ENCODE measurements around the gene TADA2B.

TADA2B gene

GRCh38 chr4:7049295-7049694 lies 6.1 kb downstream of the TADA2B start:
- no peak overlapping the region for H3K4me2 ChIP-seq (ENCODE audit: low read length, poor library complexity, severe bottlenecking)
- peaks cover 50% of the 10 kb centered on the region for H3K79me1 ChIP-seq (replicated peaks; ENCODE audit: low read length, poor library complexity, severe bottlenecking)
- no peak overlapping the region for H3K23ac ChIP-seq (ENCODE audit: low read length in 2 of 2)
- H2BK12ac ChIP-seq (ENCODE audit: low read length in 2 of 2): no peak overlapping the region
- no peak overlapping the region for H3K27ac ChIP-seq (ENCODE audit: low read length, poor library complexity, severe bottlenecking)
- peaks cover 50% of the 10 kb centered on the region for H3K4me1 ChIP-seq (ENCODE audit: control insufficient read depth, insufficient read depth, low read depth, low read length)
- no peak overlapping the region for H3K14ac ChIP-seq (ENCODE audit: low read length in 2 of 2)
- H3K9me3 ChIP-seq (ENCODE audit: control insufficient read depth, low read length): no peaks in the 10 kb centered on the region
- no peak overlapping the region for H3K9ac ChIP-seq (ENCODE audit: low read length)
- H2BK120ac ChIP-seq (ENCODE audit: low read depth, low read length): no peak overlapping the region
- H3K4ac ChIP-seq (ENCODE audit: low read depth in 1 of 2, low read length in 2 of 2): no peak overlapping the region
- no peak overlapping the region for H3K18ac ChIP-seq (ENCODE audit: low read depth in 1 of 2, low read length in 2 of 2)
- H3K27me3 ChIP-seq (ENCODE audit: control insufficient read depth in 1 of 2, insufficient read depth in 1 of 2, low read length in 2 of 2): no peaks in the 10 kb centered on the region
- DNase-seq: no peak
- no peak overlapping the region for H2BK5ac ChIP-seq (ENCODE audit: low read depth, low read length, poor library complexity, severe bottlenecking)
- H3K36me3 ChIP-seq (ENCODE audit: control insufficient read depth in 1 of 2, insufficient read depth in 2 of 2, low read depth in 1 of 2, low read length in 2 of 2): peaks cover 7 to 58% of the 10 kb centered on the region in 2 experiments
- WGBS: 95% methylated on average over 4 of the region's 4 CpGs
- no peak overlapping the region for H4K91ac ChIP-seq (ENCODE audit: low read length)
- no peak overlapping the region for H4K8ac ChIP-seq (ENCODE audit: low read length)
- H2AK5ac ChIP-seq (ENCODE audit: low read length, severe bottlenecking): no peak overlapping the region
- no peak overlapping the region for H2AFZ ChIP-seq (ENCODE audit: low read depth, low read length)
- H2BK15ac ChIP-seq (ENCODE audit: low read depth, poor library complexity, severe bottlenecking): no peak overlapping the region
- H3K4me3 ChIP-seq (ENCODE audit: insufficient read depth in 1 of 2, low read depth in 1 of 2, low read length in 2 of 2): no peak overlapping the region

DNA sequence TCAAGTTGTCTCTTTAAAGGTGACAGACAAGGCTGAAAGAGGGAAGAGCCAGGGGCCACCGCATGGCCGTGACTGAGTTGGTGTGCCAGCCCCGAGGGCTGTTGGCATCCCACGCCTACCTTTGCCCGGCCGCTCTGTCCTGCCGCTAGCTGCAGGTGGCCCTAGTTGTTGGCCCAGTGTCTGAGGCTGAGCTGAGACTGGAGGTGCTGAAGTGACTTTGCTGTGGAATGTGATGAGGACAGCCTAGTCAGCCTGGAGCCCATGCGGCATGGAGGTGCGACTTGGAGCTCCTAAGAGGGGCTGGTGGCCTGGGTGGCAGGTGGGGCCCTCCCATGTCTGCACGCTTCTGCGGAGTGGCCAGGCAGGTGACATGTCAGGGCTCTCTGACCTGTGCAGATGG lies 6.6 kb downstream of the TADA2B start:
- no peak overlapping the region for H3K18ac ChIP-seq (ENCODE audit: low read depth in 1 of 2, low read length in 2 of 2)
- H3K23ac ChIP-seq (ENCODE audit: low read length in 2 of 2): no peak overlapping the region
- no peak overlapping the region for H2BK120ac ChIP-seq (ENCODE audit: low read depth, low read length)
- H3K9ac ChIP-seq (ENCODE audit: low read length): no peak overlapping the region
- H3K79me1 ChIP-seq (replicated peaks; ENCODE audit: low read length, poor library complexity, severe bottlenecking): peaks cover 54% of the 10 kb centered on the region
- no peak overlapping the region for H3K4me2 ChIP-seq (ENCODE audit: low read length, poor library complexity, severe bottlenecking)
- H4K8ac ChIP-seq (ENCODE audit: low read length): no peak overlapping the region
- H2BK5ac ChIP-seq (ENCODE audit: low read depth, low read length, poor library complexity, severe bottlenecking): no peak overlapping the region
- H3K14ac ChIP-seq (ENCODE audit: low read length in 2 of 2): no peak overlapping the region
- no peak overlapping the region for H3K4ac ChIP-seq (ENCODE audit: low read depth in 1 of 2, low read length in 2 of 2)
- no peaks in the 10 kb centered on the region for H3K9me3 ChIP-seq (ENCODE audit: control insufficient read depth, low read length)
- H3K36me3 ChIP-seq (ENCODE audit: control insufficient read depth in 1 of 2, insufficient read depth in 2 of 2, low read depth in 1 of 2, low read length in 2 of 2): peaks cover 12 to 62% of the 10 kb centered on the region in 2 experiments
- no peak overlapping the region for H2BK12ac ChIP-seq (ENCODE audit: low read length in 2 of 2)
- no peak overlapping the region for H2AK5ac ChIP-seq (ENCODE audit: low read length, severe bottlenecking)
- no peak overlapping the region for H3K27ac ChIP-seq (ENCODE audit: low read length, poor library complexity, severe bottlenecking)
- H2BK15ac ChIP-seq (ENCODE audit: low read depth, poor library complexity, severe bottlenecking): no peak overlapping the region
- WGBS: 95% methylated on average over 11 of the region's 11 CpGs
- no peaks in the 10 kb centered on the region for H3K27me3 ChIP-seq (ENCODE audit: control insufficient read depth in 1 of 2, insufficient read depth in 1 of 2, low read length in 2 of 2)
- DNase-seq: no peak
- H4K91ac ChIP-seq (ENCODE audit: low read length): no peak overlapping the region
- peaks cover 46% of the 10 kb centered on the region for H3K4me1 ChIP-seq (ENCODE audit: control insufficient read depth, insufficient read depth, low read depth, low read length)
- H3K4me3 ChIP-seq (ENCODE audit: insufficient read depth in 1 of 2, low read depth in 1 of 2, low read length in 2 of 2): no peak overlapping the region
- no peak overlapping the region for H2AFZ ChIP-seq (ENCODE audit: low read depth, low read length)

DNA sequence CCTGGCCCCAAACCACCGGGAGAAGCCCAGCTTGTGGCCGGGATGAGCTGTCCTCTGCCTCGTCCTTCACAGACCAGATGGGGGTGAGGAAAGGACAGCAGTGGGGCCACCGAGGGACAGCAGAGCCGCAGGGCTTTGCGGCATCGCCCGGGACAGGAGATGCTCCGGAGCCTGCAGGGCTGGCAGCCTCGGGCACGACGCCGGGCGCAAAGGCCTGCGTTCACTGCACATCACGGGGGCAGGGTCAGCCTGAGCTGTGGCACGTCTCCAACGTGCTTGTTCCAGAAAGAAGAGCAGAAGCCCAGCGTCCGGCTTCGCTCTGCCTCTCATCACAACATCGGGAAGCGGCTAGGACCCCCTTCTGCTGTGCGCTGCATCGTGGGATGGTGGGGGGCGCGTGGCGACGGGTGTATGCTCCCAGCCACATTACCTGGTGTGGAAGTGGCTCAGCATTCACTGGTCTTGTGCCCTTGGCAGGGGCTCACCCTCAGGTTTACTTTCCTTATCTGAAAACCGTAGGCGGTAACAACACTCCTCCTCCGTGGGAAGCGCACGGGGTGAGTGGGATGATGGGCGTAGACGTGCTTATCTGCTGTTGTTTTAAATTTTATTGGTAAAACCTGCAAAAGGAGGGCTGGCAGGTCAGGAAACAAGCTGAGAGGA lies 7.4 kb downstream of the TADA2B start:
- H4K91ac ChIP-seq (ENCODE audit: low read length): no peak overlapping the region
- no peak overlapping the region for H3K27ac ChIP-seq (ENCODE audit: low read length, poor library complexity, severe bottlenecking)
- no peak overlapping the region for H4K8ac ChIP-seq (ENCODE audit: low read length)
- no peak overlapping the region for H2BK5ac ChIP-seq (ENCODE audit: low read depth, low read length, poor library complexity, severe bottlenecking)
- peaks cover 59% of the 10 kb centered on the region for H3K79me1 ChIP-seq (replicated peaks; ENCODE audit: low read length, poor library complexity, severe bottlenecking)
- no peak overlapping the region for H2AFZ ChIP-seq (ENCODE audit: low read depth, low read length)
- no peak overlapping the region for H3K9ac ChIP-seq (ENCODE audit: low read length)
- no peak overlapping the region for H3K14ac ChIP-seq (ENCODE audit: low read length in 2 of 2)
- no peak for DNase-seq
- no peak overlapping the region for H3K18ac ChIP-seq (ENCODE audit: low read depth in 1 of 2, low read length in 2 of 2)
- no peak overlapping the region for H3K23ac ChIP-seq (ENCODE audit: low read length in 2 of 2)
- no peak overlapping the region for H2BK120ac ChIP-seq (ENCODE audit: low read depth, low read length)
- H3K27me3 ChIP-seq (ENCODE audit: control insufficient read depth in 1 of 2, insufficient read depth in 1 of 2, low read length in 2 of 2): no peaks in the 10 kb centered on the region
- peaks cover 21 to 70% of the 10 kb centered on the region in 2 experiments for H3K36me3 ChIP-seq (ENCODE audit: control insufficient read depth in 1 of 2, insufficient read depth in 2 of 2, low read depth in 1 of 2, low read length in 2 of 2)
- H2BK15ac ChIP-seq (ENCODE audit: low read depth, poor library complexity, severe bottlenecking): no peak overlapping the region
- H2AK5ac ChIP-seq (ENCODE audit: low read length, severe bottlenecking): no peak overlapping the region
- no peak overlapping the region for H2BK12ac ChIP-seq (ENCODE audit: low read length in 2 of 2)
- 95% methylated on average over 36 of the region's 36 CpGs for WGBS
- H3K9me3 ChIP-seq (ENCODE audit: control insufficient read depth, low read length): no peaks in the 10 kb centered on the region
- no peak overlapping the region for H3K4me2 ChIP-seq (ENCODE audit: low read length, poor library complexity, severe bottlenecking)
- H3K4me3 ChIP-seq (ENCODE audit: insufficient read depth in 1 of 2, low read depth in 1 of 2, low read length in 2 of 2): no peak overlapping the region
- H3K4ac ChIP-seq (ENCODE audit: low read depth in 1 of 2, low read length in 2 of 2): no peak overlapping the region
- H3K4me1 ChIP-seq (ENCODE audit: control insufficient read depth, insufficient read depth, low read depth, low read length): peaks cover 40% of the 10 kb centered on the region

- H3K27ac ChIP-seq (ENCODE audit: low read length, poor library complexity, severe bottlenecking): no peak overlapping the region
- DNase-seq: no peak
- H3K27me3 ChIP-seq (ENCODE audit: control insufficient read depth in 1 of 2, insufficient read depth in 1 of 2, low read length in 2 of 2): no peaks in the 10 kb centered on the region
- no peak overlapping the region for H4K8ac ChIP-seq (ENCODE audit: low read length)
- H2BK5ac ChIP-seq (ENCODE audit: low read depth, low read length, poor library complexity, severe bottlenecking): no peak overlapping the region
- H3K4ac ChIP-seq (ENCODE audit: low read depth in 1 of 2, low read length in 2 of 2): no peak overlapping the region
- WGBS: 93% methylated on average over 12 of the region's 12 CpGs
- peaks cover 63% of the 10 kb centered on the region for H3K79me1 ChIP-seq (replicated peaks; ENCODE audit: low read length, poor library complexity, severe bottlenecking)
- no peak overlapping the region for H3K4me3 ChIP-seq (ENCODE audit: insufficient read depth in 1 of 2, low read depth in 1 of 2, low read length in 2 of 2)
- H2AK5ac ChIP-seq (ENCODE audit: low read length, severe bottlenecking): no peak overlapping the region
- H3K4me1 ChIP-seq (ENCODE audit: control insufficient read depth, insufficient read depth, low read depth, low read length): peaks cover 35% of the 10 kb centered on the region
- H2AFZ ChIP-seq (ENCODE audit: low read depth, low read length): no peak overlapping the region
- no peak overlapping the region for H2BK120ac ChIP-seq (ENCODE audit: low read depth, low read length)
- no peak overlapping the region for H2BK12ac ChIP-seq (ENCODE audit: low read length in 2 of 2)
- no peak overlapping the region for H4K91ac ChIP-seq (ENCODE audit: low read length)
- H3K36me3 ChIP-seq (ENCODE audit: control insufficient read depth in 1 of 2, insufficient read depth in 2 of 2, low read depth in 1 of 2, low read length in 2 of 2): peaks cover 26 to 73% of the 10 kb centered on the region in 2 experiments
- H3K14ac ChIP-seq (ENCODE audit: low read length in 2 of 2): no peak overlapping the region
- H3K9me3 ChIP-seq (ENCODE audit: control insufficient read depth, low read length): no peaks in the 10 kb centered on the region
- H2BK15ac ChIP-seq (ENCODE audit: low read depth, poor library complexity, severe bottlenecking): no peak overlapping the region
- no peak overlapping the region for H3K18ac ChIP-seq (ENCODE audit: low read depth in 1 of 2, low read length in 2 of 2)
- H3K9ac ChIP-seq (ENCODE audit: low read length): no peak overlapping the region
- H3K23ac ChIP-seq (ENCODE audit: low read length in 2 of 2): no peak overlapping the region
- no peak overlapping the region for H3K4me2 ChIP-seq (ENCODE audit: low read length, poor library complexity, severe bottlenecking)
Observed at GRCh38 chr4:7051144-7051495, 7.9 kb downstream of the TADA2B start.
